Measurements from ENCODE around the gene OOSP3.
"Not testable (repeated sequence)": the region's sequence is repeated elsewhere in the genome, so short reads cannot be mapped to it uniquely, and the experiment has no call there.

Gene OOSP3

DNA sequence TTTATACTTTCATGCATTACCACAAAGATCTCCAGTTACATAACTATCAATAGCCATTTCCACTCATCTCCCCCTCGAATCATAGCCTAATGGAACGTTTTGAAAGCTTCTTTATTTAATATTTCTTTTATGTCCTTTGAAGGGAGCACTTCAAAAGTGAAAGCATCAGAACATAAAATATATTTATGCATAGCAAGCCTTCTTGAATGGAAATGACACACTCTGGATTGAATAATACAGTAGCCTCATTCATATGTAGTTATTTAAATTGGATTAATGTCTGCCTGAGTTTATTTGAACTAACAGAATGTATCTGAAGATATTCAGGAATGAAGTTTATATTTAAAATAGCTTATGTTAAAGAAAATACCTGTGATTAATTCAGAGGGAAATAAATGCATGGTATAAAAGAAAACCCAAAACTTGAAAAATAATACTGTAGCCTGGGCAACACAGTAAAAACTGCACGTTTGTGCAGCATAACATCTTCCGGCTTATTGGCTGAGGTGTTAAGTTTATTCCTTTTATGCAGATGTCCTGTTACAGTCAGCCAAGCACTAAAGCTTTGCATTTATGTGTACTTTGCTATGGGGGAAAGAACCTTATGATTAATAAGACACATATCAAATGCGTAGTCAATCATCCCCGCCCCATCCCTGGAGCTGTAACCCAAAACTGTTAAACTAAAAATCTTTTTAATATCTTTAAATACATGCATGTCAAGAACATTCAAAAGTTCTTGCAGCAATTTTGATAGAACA lies 22.0 kb downstream of the OOSP3 start:
- H3K36me3 Mint-ChIP-seq: no peaks in the 10 kb centered on the region
- peaks cover 2% of the 10 kb centered on the region for H3K27me3 Mint-ChIP-seq
- no peak overlapping the region for H3K4me3 Mint-ChIP-seq
- peaks cover 2% of the 10 kb centered on the region for H3K9me3 Mint-ChIP-seq
- H3K27ac Mint-ChIP-seq: no peak overlapping the region
- H3K4me1 Mint-ChIP-seq: no peaks in the 10 kb centered on the region

DNA sequence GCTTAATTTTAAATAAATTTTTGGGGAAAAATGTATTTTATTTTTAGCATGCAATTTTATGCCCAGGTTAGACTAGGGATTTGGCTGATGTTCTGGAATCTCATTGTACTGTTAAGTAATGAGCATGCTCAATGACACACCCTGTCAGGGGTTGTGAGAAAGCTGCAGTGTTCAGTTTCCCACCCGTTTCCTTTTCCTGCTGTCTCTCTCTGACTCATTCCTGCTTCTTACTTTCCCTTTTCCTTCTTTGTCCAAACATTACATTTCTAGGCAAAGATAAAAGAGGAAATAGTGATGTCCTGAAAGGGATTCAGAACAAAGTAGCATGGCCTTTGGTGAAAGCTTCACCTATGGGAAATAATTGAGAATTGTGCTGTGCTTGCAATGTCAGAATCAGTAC lies 22.7 kb downstream of the OOSP3 start:
- Mint-ChIP-seq H3K27me3 (peaks cover 2% of the 10 kb centered on the region), H3K9me3 (no peaks in the 10 kb centered on the region), H3K4me1 (no peaks in the 10 kb centered on the region), H3K27ac (no peak overlapping the region), H3K36me3 (no peaks in the 10 kb centered on the region), H3K4me3 (no peak overlapping the region)

DNA sequence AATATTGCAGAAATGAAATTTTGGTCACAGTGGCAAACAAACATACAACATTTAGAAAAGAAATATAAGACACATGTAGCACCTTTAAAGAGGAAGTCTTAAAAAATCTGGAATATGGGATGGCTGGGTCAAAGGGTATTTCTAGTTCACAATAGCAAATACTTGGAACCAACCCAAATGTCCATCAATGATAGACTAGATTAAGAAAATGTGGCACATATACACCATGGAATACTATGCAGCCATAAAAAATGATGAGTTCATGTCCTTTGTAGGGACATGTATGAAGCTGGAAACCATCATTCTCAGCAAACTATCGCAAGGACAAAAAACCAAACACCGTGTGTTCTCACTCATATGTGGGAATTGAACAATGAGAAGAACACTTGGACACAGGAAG lies 25.0 kb downstream of the OOSP3 start:
- H3K4me1 Mint-ChIP-seq, H3K27ac Mint-ChIP-seq, H3K36me3 Mint-ChIP-seq, H3K9me3 Mint-ChIP-seq, H3K27me3 Mint-ChIP-seq, H3K4me3 Mint-ChIP-seq: not testable (repeated sequence)

DNA sequence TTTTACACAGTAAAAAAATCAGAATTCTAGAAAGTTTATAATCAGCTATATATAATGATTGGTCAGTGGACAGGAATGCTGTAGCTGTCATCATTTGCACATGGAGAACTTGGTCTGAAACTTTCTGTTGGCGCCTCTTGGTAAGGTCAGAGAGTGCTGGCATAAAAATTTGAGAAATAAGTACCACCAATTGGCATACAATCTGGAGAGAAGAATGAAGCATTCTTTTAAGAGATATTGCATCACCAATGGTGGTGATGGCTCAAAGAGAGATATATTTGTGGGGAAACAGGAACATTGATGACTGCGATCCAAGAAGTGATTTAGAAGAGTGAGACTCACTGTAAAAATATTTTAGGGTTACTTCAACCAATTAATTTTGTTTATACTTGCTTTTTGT lies 39.9 kb downstream of the OOSP3 start:
- H3K36me3 Mint-ChIP-seq: peaks cover 8% of the 10 kb centered on the region

DNA sequence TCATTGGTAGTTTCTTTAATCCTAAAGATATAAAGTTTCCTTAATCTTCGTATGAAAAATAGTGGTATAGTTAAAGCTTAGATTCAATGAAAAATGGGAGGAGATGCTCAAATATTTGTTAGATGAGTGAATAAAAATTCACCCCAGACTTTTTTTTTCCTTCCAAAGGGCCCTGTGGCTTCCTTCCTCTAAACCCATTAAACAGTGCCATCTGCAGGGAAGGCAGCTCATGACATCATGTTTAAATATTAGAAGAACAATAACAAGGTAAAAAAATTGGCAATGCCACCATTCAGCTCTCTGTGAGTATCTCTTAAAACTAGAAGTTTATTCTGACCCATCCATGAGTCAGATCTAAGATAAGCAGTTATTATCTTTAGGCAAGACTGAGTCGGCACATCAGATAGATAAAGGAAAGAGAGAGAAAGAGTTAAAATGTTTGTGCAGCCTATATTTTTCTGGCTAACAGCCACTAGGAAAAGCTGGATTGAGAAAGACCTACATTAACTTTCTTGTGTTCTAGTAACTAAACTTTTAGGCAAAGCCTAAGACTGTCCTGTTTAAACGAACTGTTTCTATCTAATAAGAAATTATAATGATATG lies 40.5 kb downstream of the OOSP3 start:
- H3K4me3 Mint-ChIP-seq: no peak overlapping the region
- no peaks in the 10 kb centered on the region for H3K4me1 Mint-ChIP-seq
- H3K36me3 Mint-ChIP-seq: peaks cover 8% of the 10 kb centered on the region
- H3K27ac Mint-ChIP-seq: no peak overlapping the region
- peaks cover 4% of the 10 kb centered on the region for H3K27me3 Mint-ChIP-seq
- peaks cover 10% of the 10 kb centered on the region for H3K9me3 Mint-ChIP-seq

More for the DNA sequence above, 39.9 kb downstream of the OOSP3 start:
- Mint-ChIP-seq H3K4me3 (no peak overlapping the region), H3K27me3 (peaks cover 6% of the 10 kb centered on the region), H3K9me3 (peaks cover 10% of the 10 kb centered on the region), H3K27ac (no peak overlapping the region), H3K4me1 (no peaks in the 10 kb centered on the region)

DNA sequence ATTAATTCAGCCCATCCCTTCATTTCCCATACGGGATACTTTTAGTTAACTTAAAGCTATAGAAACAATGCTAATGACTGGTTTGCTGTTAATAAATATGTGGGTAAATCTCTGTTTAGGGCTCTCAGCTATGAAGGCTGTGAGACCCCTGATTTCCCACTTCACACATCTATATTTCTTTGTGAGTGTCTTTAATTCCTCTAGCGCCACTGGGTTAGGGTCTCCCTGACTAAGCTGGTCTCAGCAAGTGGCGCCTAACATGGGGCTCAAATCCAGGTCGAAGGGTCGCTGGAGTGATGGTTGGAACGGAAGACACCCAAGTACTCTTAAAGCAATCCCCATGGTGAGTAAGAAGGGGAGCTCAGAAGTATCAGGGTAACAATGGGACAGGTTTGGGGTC lies 45.2 kb downstream of the OOSP3 start:
- Mint-ChIP-seq H3K27ac (no peak overlapping the region), H3K36me3 (peaks cover 7% of the 10 kb centered on the region), H3K27me3 (peaks cover 4% of the 10 kb centered on the region), H3K4me1 (no peaks in the 10 kb centered on the region), H3K4me3 (no peak overlapping the region), H3K9me3 (peaks cover 22% of the 10 kb centered on the region)

DNA sequence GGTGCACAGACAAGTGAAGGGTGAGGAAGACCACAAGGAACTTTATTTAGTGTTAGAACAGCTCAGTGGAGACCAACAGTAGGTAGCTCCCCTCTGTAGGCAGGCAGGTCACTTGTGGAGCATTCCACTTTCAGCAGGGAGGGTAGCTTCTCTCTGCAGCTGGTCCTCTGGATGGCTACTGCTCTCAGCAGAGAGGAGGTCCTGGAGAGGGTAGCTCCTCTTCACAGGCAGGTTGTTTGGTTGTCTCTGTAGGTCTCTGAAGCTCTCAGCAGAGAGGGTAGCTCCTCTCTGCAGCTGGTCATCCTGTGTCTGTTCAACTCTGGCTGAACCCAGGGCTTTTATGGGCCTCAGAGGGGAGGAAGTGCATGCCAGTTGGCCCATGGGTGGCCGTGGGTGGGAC lies 53.1 kb downstream of the OOSP3 start:
- Mint-ChIP-seq H3K27ac (no peak overlapping the region), H3K36me3 (no peaks in the 10 kb centered on the region), H3K4me3 (no peak overlapping the region), H3K27me3 (peaks cover 2% of the 10 kb centered on the region), H3K4me1 (no peaks in the 10 kb centered on the region), H3K9me3 (peaks cover 18% of the 10 kb centered on the region)

DNA sequence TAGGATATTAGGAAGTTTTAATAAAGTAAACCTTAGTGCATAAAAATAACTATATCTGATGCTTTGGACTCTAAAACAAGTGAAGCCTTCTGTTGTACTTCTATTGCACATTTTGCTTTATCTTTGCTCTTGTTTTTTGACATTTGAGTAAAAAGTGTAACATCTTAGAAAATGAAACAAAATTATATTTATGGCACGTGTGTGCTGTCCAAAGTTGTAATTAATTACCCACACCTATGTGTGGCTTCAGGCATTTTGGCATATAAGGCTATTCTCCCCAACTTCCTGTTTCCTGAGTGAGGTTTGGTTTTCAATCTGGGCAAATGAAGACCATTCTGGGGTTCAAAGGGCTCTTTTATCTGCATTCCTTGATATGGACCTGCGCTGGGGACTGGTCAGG lies 59.5 kb downstream of the OOSP3 start, which contains the start of gene OOSP1:
Gene OOSP1, plus strand, starts transcription at position 301 of the 400 bp plus-strand sequence. Its CDS starts 23 bp downstream, at position 324.
- Mint-ChIP-seq H3K36me3 (no peaks in the 10 kb centered on the region), H3K27me3 (peaks cover 14% of the 10 kb centered on the region), H3K9me3 (no peaks in the 10 kb centered on the region), H3K4me3 (no peak within 1 kb of the TSS), H3K4me1 (no peaks in the 10 kb centered on the region), H3K27ac (no peak within 1 kb of the TSS)

DNA sequence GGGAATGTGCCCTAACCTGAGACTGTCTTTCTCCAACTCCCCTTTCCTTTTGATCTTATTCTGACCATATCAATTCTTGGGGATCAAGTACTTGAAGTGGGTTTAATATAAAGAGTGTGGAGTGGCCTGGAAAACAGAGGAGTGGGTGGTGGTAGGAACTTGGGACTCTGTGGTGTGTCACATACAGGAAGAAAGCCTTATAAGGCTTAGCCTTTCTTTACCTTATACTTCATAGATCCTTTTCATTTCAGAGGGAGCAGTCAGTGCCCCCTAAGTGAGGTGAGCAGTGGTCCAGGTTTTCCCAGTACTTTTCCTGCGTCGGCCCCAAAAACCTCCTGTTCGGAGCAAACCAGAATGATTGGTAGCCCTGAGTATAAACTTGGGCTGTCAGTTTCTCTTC lies 60.1 kb downstream of the OOSP3 start:
- Mint-ChIP-seq H3K27me3 (peaks cover 16% of the 10 kb centered on the region), H3K4me1 (no peaks in the 10 kb centered on the region), H3K27ac (no peak overlapping the region), H3K4me3 (no peak overlapping the region), H3K36me3 (no peaks in the 10 kb centered on the region), H3K9me3 (no peaks in the 10 kb centered on the region)

DNA sequence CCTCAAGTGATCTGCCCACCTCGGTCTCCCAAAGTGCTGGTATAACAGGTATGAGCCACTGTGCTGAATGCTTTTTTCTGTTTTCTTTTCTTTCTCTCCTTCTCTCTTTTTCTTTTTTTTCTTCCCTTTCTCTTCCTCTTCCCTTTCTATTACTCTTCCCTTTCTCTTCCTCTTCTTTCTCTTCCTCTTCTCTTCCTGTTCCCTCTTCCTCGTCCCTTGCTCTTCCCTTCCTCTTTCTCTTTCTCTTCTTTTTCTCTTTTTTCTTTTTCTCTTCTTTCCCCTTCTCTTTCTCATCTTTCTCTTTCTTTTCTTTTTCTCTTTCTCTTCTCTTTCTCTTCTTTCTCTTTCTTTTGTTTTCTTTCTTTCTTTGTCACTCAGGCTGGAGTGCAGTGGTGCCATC lies 60.9 kb downstream of the OOSP3 start:
- H3K4me3 Mint-ChIP-seq: no peak overlapping the region
- H3K36me3 Mint-ChIP-seq: no peaks in the 10 kb centered on the region

DNA sequence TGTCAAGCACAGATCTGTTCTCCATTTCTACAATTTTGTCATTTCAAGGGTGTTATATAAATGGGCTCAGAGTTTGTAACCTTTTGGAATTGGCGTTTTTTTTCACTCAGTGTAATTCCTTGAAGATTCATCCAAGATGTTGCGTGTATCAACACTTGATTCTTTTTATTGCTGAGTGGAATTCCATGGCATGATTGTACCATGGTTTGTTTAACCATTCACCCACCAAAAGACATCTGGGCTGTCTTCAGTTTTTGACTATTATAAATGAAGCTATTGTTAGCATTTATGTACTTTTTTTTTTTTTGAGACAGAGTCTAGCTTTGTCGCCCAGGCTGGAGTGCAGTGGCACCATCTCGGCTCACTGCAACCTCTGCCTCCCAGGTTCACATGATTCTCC lies 62.5 kb downstream of the OOSP3 start:
- Mint-ChIP-seq H3K27ac (no peak overlapping the region), H3K4me1 (no peaks in the 10 kb centered on the region), H3K4me3 (no peak overlapping the region), H3K9me3 (no peaks in the 10 kb centered on the region), H3K27me3 (peaks cover 14% of the 10 kb centered on the region), H3K36me3 (no peaks in the 10 kb centered on the region)

More for the DNA sequence above, 60.9 kb downstream of the OOSP3 start:
- Mint-ChIP-seq H3K27me3 (peaks cover 14% of the 10 kb centered on the region), H3K27ac (no peak overlapping the region), H3K9me3 (no peaks in the 10 kb centered on the region), H3K4me1 (no peaks in the 10 kb centered on the region)

DNA sequence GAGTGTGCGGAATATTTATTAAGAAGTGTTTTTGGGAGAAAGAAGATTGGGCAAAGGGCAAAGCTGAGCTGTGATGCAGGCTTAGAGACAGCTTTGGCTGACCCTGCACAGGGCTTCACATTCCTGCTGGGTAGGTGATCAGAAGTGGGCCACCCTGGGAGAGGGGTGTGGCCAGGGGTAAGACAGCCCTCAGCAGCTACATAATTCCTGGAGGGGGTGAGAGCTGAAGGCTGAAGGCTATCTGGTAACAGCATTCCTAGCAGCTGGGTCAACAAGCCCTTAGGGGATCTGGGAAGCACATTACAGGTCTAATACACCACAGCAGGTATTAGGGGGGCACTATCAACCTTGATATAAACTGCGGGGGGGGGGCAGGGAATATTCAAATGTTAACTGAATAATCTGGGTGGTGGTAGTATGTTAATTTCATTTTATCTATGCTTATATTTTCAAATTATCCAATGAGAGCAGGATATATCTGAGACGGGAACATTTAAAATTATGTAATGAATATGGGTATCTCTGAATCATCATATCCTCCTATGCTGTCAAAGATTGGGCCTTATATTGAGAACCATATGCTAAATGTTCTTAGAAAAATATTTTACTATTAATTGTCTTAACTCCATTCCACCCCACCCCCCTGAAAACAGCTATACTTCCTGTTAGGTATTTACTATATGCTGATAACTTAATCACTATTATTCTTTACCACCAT lies 65.6 kb downstream of the OOSP3 start:
- H3K4me1 Mint-ChIP-seq: no peaks in the 10 kb centered on the region
- H3K36me3 Mint-ChIP-seq: no peaks in the 10 kb centered on the region
- H3K4me3 Mint-ChIP-seq: no peak overlapping the region
- no peak overlapping the region for H3K27ac Mint-ChIP-seq
- H3K27me3 Mint-ChIP-seq: peaks cover 14% of the 10 kb centered on the region
- H3K9me3 Mint-ChIP-seq: no peaks in the 10 kb centered on the region

DNA sequence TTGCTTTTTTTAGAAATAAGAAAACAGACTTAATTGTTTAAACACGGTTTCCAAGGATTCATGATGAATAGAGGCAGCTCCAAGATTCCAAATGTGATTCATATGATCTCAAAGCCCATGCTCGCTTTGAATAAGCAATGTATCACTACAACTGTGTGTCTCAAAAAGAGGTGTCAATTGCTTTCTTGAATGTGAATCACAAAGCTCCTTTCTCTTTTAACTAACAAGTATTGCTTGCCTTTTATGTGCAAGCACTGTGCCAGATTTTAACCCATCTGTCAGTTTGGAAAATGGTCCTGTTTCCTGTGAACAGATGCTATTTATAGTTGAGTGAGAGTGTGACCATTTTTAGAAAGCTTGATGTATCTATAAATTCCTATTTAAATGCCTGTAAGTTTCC lies 66.1 kb downstream of the OOSP3 start:
- no peaks in the 10 kb centered on the region for H3K9me3 Mint-ChIP-seq
- no peaks in the 10 kb centered on the region for H3K36me3 Mint-ChIP-seq
- H3K4me3 Mint-ChIP-seq: no peak overlapping the region
- no peak overlapping the region for H3K27ac Mint-ChIP-seq
- peaks cover 14% of the 10 kb centered on the region for H3K27me3 Mint-ChIP-seq
- no peaks in the 10 kb centered on the region for H3K4me1 Mint-ChIP-seq
